DMS153 treated with DMSO at 0.1 percent for 48 hours (cell line): ENCODE data around the gene ALG14.

Source experiments
- DNase-seq: peaks from one replicate; lab custom pipeline; 2025; ENCODE audit not compliant: unreplicated experiment; lab: John Stamatoyannopoulos, UW

The ALG14 gene

DNA sequence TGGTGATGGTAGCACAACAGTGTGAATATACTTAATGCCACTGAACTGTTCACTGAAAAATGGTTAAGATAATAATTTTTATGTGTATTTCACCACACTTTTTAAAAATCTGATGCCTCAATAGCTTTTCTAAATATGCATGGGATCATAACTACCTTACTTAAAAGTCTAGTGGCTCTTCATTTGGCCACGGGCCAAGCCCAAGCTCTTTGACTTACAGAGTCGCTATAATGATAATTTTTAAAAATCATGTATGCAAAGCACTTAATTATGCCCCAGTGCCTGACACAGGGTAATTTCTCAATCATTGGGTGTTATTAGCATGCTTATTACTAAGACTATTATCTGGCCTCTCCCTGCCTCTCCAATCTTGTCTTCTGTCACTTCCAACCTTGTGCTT lies 138.2 kb downstream of the ALG14 start:
- DNase-seq = no peak

DNA sequence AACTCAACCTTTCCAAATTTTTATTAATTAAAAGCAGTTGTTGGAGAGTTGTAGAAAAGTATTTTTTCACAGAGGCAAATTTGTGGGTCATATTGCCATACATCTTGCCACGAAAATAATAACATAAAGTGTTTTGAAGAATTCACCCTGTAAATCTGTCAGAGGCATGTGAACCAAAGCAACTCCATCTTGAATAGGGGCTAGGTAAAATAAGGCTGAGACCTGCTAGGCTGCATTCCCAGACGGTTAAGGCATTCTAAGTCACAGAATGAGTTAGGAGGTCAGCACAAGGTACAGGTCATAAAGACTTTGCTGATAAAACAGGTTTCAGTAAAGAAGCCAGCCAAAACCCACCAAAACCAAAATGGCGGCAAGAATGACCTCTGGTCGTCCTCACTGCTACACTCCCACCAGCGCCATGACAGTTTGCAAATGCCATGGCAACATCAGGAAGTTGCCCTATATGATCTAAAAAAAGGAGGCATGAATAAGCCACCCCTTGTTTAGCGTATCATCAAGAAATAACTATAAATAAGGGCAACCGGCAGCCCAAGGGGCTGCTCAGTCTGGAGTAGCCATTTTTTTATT lies 141.4 kb downstream of the ALG14 start:
- DNase-seq = no peak

DNA sequence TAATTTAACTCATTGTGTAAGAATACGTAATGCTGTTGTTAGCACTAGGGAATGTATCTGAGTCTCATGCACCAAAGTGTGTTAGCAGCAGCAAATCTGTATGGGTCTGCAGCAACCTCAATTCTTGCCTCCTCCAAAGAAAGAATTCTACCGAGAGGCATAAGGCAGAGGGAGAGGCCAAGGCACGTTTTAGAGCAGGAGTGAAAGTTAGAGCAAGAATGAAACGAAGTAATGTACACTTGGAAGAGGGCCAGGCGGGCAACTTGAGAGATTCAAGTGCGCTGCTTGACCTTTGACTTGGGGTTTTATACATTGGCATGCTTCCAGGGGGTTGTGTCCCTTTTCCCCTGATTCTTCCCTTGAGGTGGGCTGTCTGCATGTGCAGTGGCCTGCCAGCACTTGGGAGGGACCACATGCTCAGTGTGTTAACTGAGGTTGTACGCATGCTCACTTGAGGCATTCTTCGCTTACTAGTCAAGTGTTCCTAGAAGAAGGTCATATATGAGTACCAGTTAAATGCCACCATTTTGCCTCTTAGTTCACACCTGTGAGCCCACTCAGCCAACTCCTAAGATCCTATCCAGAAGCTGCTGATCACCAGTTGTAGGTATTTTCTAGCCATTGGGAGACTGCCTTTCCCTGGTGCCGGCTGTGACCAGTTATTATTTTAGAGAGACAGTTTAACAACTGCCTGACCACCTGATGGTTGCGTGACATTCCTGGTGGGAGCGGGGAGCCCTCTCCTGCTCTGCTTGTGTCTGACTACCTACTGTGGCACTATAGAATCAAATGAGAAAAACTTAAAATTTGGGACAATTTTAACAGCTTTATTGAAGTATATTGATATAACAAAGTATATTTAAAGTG lies 143.2 kb downstream of the ALG14 start:
- no peak for DNase-seq

DNA sequence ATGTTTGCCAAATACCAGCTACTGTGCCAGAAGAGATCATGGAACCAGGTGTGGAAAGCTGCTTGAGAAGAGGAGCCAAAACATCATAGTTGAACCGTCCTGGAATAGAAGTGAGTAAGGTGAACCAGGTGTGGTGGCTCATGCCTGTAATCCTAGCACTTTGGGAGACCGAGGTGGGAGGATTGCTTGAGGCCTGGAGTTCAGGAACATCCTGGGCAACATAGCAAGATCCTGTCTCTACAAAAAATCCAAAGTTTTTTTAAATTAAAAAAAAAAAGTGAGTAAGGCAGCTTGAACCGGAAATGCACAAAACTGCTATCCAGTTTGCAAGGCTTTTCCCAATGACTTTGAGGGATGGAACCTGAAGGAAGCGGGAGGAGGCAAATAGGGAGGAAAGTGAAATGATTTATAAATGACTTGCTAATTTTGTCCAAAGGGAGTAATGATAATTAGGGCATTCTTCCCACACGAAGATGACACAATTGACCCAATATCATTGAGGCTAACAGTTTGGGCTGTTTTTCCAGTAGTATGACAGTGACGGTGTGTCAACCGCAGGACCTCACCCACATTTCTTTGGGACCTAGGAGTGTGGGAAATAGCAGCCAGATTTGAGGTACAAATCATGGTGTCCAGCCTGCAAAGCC lies 144.3 kb downstream of the ALG14 start:
- no peak for DNase-seq

DNA sequence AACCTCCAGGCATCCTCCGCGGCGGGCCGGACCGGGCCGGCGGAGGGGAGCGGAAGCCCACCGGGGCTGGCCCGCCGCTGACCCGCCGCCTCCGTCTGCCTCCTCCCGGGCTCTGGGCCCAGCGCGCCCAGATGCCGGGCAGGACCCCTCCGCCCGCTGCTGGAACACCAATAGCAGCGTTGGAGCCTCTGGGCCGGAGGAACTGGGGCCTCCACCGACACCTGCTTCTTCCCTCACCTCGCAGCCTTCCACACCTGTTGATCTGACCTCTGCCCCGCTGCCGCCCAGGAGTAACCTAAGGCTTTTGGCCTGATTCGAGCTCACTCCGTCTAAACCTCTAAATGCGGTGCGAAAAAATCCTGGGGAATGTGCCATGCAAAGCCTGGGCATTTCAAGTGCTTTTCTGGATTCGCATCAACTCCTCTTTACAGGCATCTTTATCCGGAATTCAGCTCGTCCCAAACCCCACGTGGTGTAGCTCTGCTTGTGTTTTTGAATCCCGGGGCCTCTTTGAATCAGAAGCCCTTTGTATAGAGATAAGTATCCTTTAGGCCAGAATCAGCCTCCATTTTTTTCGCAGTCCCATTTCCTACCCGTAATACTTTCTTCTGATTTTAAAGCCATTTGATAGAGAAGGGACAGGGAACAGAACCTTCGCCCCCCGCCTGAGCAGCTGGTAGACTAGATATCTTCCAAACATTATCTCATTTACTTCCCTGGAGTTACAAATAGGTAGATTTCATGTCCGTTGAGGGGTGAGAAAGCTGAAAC lies 145.2 kb downstream of the ALG14 start:
- DNase-seq = no peak

DNA sequence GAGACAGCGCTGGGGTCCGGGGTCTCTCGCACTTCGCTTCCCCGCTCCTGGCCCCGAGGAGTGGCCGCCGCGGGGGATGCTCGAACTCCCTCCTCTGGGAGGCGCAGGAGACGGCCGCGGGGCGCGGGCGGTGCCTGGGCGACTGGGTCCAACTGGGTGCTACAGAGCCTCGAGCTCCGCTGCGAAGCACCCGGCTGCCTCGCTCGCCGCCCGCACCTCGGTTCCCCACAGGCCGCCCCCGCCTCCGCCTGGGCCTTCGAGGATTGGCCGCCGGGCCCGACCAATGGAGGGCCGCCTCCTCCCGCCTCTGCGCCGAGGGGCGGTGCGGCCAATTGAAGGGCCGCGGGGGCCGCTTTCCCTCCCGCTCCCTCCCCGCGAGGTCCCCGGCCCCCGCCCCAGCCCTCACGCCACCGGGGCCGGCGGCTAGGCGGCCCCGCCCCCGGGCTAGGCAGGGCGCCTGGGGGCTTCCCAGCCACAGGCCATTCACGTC lies 145.8 kb downstream of the ALG14 start, which contains the start of gene CNN3:
CNN3 (minus strand) TSS at position 196 of the 490 bp plus-strand sequence. CDS start 216 bp downstream, outside the sequence.
- DNase-seq = peak; percentile 75

DNA sequence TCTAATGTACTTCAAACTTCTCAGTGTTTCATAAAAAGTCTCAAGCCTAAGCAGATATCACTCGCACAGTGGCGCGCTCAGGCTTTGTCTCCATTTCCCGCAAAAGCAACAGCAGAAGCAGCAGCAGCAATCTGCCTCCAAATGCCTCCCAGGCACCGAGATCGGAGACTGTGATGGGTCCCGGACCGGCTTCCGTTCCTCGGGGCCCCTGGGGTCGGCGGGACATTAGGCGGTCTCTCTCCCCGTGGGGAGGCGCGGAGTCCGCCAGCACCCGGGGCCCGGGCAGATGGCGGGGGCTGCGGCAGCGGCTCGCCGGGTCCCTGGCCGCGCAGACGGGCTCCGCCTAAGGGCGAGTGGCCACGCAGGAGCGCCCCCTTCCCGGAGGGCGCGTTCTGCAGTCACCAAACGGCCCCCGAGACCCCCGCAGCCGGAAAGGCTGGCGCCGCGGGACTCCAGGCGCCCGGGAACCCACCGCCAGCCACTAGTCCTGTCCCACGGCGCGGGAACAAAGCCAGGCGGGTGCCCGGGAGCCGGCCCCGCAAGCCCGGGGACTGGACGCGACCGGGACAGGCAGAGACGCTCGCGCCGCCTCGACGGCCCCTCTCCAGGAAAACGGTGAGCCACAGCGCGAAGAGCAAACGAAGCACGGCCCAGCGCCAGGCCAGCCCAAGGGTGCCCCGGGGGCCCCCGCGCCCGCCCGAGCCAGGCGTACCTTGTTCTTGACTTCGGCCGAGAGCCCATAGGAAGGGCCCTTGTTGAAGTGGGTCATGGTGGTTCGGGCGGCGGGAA lies 146.4 kb downstream of the ALG14 start:
- no peak for DNase-seq

DNA sequence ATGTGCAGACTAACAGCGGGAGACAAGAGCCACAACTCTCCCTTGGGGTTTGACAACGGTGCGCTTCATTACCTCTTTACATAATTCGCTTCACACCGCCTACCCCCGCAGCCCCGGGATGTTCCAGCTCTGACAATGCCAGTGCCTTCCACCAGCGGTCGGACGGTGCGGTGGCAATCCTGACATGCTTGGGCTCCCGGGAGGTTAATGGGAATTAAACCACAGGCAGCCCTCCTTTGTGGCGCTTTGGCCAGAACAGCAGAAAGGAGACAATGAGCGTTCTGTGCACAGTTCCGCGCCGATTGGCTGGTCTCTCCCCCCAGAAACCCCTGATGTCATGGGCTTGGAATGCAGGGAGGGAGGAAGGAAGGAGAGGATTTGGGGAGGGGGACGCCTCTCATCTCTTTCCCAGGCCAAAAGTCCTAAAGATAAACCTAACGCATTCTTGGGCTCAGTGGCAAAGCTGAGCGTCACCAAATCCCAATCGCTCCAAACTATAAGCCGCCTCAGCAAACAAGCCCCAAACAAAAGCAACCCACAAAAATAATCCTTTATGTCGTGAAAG lies 147.1 kb downstream of the ALG14 start:
- no peak for DNase-seq

DNA sequence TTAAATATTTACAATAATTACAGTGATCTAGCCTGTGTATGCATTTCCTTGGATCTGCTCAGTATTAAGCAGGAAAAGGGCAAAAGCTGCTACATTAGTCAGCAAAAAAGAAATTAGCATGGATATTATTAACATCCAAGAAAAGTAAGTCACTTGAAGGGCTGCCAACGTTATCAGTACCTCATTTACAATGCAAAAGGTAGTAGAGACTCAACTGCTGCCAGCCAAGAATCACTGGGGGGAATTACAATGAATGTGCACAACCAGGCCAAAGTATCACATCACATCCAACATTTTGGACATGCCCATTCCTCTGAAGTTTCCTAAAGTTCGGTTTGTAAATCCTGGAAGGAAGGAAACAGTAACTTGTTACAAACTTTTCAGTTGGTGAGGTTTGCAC lies 147.7 kb downstream of the ALG14 start:
- DNase-seq = no peak
